ENCODE data around the gene TACR1. TPM values are rescaled to one million over a fixed set of nuclear protein-coding genes. Genes with fewer than 3 reads are reported as not detected.

Gene TACR1
- total RNA-seq, 2 donors from 2014 or later, result 2.7 to 4.2 TPM

DNA sequence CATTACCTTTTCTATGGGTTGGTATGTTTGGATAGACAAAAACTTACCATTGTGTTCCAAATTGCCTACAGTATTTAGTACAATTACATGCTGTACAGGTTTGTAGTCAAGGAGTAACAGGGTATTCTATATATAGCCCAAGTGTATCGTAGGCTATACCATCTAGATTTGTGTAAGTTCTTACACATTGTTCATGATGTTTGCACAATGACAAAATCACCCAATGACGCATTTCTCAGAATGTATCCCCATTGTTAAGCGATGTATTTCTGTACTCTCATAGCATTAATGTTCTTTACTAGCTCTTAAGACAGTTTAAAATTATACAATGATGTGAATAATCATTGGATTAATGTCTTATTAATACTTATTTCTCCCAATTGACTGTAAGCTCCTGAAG is 16.7 kb downstream of the TACR1 start:
- no peak overlapping the region for H3K27ac ChIP-seq
- TF ChIP-seq, protein P1, sequence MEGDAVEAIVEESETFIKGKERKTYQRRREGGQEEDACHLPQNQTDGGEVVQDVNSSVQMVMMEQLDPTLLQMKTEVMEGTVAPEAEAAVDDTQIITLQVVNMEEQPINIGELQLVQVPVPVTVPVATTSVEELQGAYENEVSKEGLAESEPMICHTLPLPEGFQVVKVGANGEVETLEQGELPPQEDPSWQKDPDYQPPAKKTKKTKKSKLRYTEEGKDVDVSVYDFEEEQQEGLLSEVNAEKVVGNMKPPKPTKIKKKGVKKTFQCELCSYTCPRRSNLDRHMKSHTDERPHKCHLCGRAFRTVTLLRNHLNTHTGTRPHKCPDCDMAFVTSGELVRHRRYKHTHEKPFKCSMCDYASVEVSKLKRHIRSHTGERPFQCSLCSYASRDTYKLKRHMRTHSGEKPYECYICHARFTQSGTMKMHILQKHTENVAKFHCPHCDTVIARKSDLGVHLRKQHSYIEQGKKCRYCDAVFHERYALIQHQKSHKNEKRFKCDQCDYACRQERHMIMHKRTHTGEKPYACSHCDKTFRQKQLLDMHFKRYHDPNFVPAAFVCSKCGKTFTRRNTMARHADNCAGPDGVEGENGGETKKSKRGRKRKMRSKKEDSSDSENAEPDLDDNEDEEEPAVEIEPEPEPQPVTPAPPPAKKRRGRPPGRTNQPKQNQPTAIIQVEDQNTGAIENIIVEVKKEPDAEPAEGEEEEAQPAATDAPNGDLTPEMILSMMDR (IDR thresholded peaks at IDR 0.05), result no peak
- TF ChIP-seq POLR2A (IDR thresholded peaks at IDR 0.05), result no peak
- no peak for TF ChIP-seq POLR2AphosphoS5 (IDR thresholded peaks at IDR 0.05)
- 87% methylated on average over 3 of the region's 3 CpGs for WGBS
- no peaks in the 10 kb centered on the region for H3K4me1 ChIP-seq (replicated peaks)
- no peaks in the 10 kb centered on the region for H3K9me3 ChIP-seq
- no peak overlapping the region for H3K4me3 ChIP-seq
- H3K27me3 ChIP-seq (replicated peaks; ENCODE audit: insufficient read depth), result no peaks in the 10 kb centered on the region
- intact Hi-C loops (cut with DNase I), result no loop called here
- no peaks in the 10 kb centered on the region for H3K36me3 ChIP-seq
- DNase-seq (ENCODE audit: low spot score), result no peak

DNA sequence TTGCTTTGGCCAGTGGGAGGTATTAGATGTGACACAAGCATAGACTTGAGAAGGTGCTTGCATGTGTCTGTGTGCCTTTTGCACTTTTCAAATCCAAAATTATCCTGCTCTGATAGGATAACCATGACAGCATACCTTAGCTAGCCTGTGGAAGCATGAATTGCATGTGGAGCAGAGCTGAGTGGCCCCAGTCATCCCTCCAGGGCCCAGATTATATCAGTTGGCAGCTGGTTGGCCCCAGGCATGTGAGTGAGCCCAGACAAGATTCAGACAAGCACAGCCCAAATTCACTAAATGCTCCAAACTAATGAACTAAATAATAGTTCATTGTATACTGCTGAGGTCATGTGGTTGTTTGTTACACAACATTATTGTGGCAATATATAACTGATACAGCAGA is 18.8 kb downstream of the TACR1 start:
- no peak overlapping the region for H3K27ac ChIP-seq
- H3K9me3 ChIP-seq, result no peaks in the 10 kb centered on the region
- TF ChIP-seq, protein P1 (IDR thresholded peaks at IDR 0.05), result no peak
- TF ChIP-seq POLR2AphosphoS5 (IDR thresholded peaks at IDR 0.05) (no peak), POLR2A (IDR thresholded peaks at IDR 0.05) (no peak)
- H3K4me3 ChIP-seq, result no peak overlapping the region
- H3K4me1 ChIP-seq (replicated peaks), result no peaks in the 10 kb centered on the region
- no peaks in the 10 kb centered on the region for H3K36me3 ChIP-seq
- intact Hi-C loops (cut with DNase I), result no loop called here
- H3K27me3 ChIP-seq (replicated peaks; ENCODE audit: insufficient read depth), result no peaks in the 10 kb centered on the region
- no peak for DNase-seq (ENCODE audit: low spot score)

DNA sequence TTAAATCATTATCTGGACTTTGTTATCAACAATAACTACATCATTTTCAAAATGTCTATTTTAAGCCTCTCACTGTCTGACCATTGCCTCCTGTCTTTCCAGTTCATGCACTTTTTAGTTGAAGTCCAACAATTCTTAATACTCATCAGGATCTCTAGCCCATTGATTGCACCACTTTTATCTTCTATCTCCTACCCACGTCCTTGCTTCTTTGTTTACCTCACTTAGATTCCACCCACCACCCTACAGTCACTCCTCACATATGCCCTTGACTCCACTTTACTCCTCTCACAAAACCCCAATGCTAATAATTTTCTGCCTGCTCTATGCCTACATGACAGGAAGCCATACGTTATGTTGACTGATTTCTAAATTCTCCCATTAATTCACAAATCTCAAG is 21.9 kb downstream of the TACR1 start:
- H3K36me3 ChIP-seq, result no peaks in the 10 kb centered on the region
- WGBS, result 63% methylated on average over 2 of the region's 2 CpGs
- H3K27me3 ChIP-seq (replicated peaks; ENCODE audit: insufficient read depth), result no peaks in the 10 kb centered on the region
- intact Hi-C loops (cut with DNase I), result no loop called here
- TF ChIP-seq, protein P1 (IDR thresholded peaks at IDR 0.05), result no peak
- no peak for TF ChIP-seq POLR2A (IDR thresholded peaks at IDR 0.05)
- TF ChIP-seq POLR2AphosphoS5 (IDR thresholded peaks at IDR 0.05), result no peak
- H3K9me3 ChIP-seq, result no peaks in the 10 kb centered on the region
- no peak overlapping the region for H3K4me3 ChIP-seq
- H3K4me1 ChIP-seq (replicated peaks), result no peaks in the 10 kb centered on the region
- no peak for DNase-seq (ENCODE audit: low spot score)
- no peak overlapping the region for H3K27ac ChIP-seq

DNA sequence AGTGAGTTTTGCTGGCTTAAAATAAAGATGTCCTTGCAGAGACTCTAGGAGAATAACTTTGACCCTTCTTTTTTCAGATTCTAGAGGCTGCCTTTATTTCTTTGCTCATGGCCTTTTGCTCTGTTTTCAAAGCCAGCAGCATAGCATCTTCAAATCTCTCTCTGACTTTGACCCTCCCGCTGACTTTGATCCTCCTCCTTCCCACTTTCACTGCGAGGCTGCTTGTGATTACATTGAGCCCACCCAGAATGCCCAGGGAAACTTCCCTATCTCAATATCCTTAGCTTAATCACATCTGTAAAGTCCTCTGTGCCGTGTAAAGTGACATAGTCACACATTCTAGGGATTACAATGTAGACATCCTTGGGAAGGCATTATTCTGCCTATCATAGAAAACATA is 23.9 kb downstream of the TACR1 start:
- WGBS, result 29% methylated on average over 3 of the region's 3 CpGs
- H3K4me3 ChIP-seq, result no peak overlapping the region
- TF ChIP-seq POLR2A (IDR thresholded peaks at IDR 0.05) (no peak), POLR2AphosphoS5 (IDR thresholded peaks at IDR 0.05) (no peak)

DNA sequence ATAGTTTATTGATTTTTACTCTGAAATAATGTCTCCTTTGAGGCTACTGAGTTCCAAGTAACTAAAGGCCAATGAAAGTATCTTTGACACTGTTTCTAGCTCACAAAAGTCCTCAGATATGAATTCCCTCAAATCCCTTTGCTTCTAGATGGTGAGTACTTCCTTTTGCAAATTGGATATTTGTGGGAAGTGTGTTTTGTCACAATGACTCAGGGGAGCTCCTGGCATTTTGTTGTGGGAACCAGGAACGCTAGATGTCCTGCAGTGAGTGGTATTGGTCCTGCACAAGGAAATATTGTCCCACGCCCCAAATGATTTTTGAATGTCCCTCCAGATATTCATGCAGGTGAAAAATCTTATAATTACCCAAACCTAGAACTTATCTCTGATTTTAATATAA is 24.3 kb downstream of the TACR1 start:
- H3K27ac ChIP-seq, result no peak overlapping the region
- H3K9me3 ChIP-seq, result no peaks in the 10 kb centered on the region
- DNase-seq (ENCODE audit: low spot score), result no peak
- intact Hi-C loops (cut with DNase I), result no loop called here
- no peaks in the 10 kb centered on the region for H3K36me3 ChIP-seq
- no peak for TF ChIP-seq POLR2A (IDR thresholded peaks at IDR 0.05)
- TF ChIP-seq, protein P1 (IDR thresholded peaks at IDR 0.05), result no peak
- no peak for TF ChIP-seq POLR2AphosphoS5 (IDR thresholded peaks at IDR 0.05)
- no peak overlapping the region for H3K4me3 ChIP-seq
- WGBS, result 92% methylated on average over 2 of the region's 2 CpGs
- no peaks in the 10 kb centered on the region for H3K27me3 ChIP-seq (replicated peaks; ENCODE audit: insufficient read depth)
- H3K4me1 ChIP-seq (replicated peaks), result no peaks in the 10 kb centered on the region

More for the DNA sequence above, 23.9 kb downstream of the TACR1 start:
- H3K9me3 ChIP-seq, result no peaks in the 10 kb centered on the region
- no peak for DNase-seq (ENCODE audit: low spot score)
- no peak overlapping the region for H3K27ac ChIP-seq
- no peaks in the 10 kb centered on the region for H3K36me3 ChIP-seq
- intact Hi-C loops (cut with DNase I), result no loop called here
- no peaks in the 10 kb centered on the region for H3K27me3 ChIP-seq (replicated peaks; ENCODE audit: insufficient read depth)
- H3K4me1 ChIP-seq (replicated peaks), result no peaks in the 10 kb centered on the region
